IPS DF 6.9 (cell line): Measurements from ENCODE around the gene KSR1.

Experiments
- DNase-seq: peaks from one replicate; pipeline ENCODE4 v3.0.0-alpha.2; 2013; ENCODE audit warnings: low read depth, low spot score
- H3K27ac ChIP-seq: one replicate; pipeline ENCODE4 v1.5.1; 2013; ENCODE audit warnings: low read length, control low read depth
- H3K27me3 ChIP-seq: 2 replicates; pipeline ENCODE4 v1.6.1; 2013; ENCODE audit warnings: mild to moderate bottlenecking, low read length; ENCODE audit not compliant: control insufficient read depth, insufficient read depth
- H3K36me3 ChIP-seq: 2 replicates; pipeline ENCODE4 v1.6.1; 2013; ENCODE audit warnings: low read length; ENCODE audit not compliant: control insufficient read depth, insufficient read depth
- H3K4me1 ChIP-seq: 2 replicates; pipeline ENCODE4 v1.6.1; 2013; ENCODE audit warnings: low read length; ENCODE audit not compliant: control insufficient read depth, insufficient read depth
- H3K4me3 ChIP-seq: 2 replicates; pipeline ENCODE4 v1.5.1; 2013; ENCODE audit warnings: mild to moderate bottlenecking, low read length
- H3K9me3 ChIP-seq: 2 replicates; pipeline ENCODE4 v1.6.1; 2013; ENCODE audit warnings: low read length, inconsistent platforms; ENCODE audit not compliant: control insufficient read depth, insufficient read depth
- WGBS: extraction: QIAGEN DNeasy Blood & Tissue Kit; methylation state at CpG from one replicate; pipeline ENCODE4 v1.1.7; 2013; ENCODE audit warnings: mixed read lengths, missing lambda C conversion rate; ENCODE audit not compliant: insufficient read length, insufficient coverage; 5-methylcytosine and 5-hydroxymethylcytosine counted together

KSR1 gene

GRCh38 chr17:27551701-27552248 lies 95.5 kb downstream of the KSR1 start:
- Histone ChIP-seq H3K27ac (no peak overlapping the region), H3K4me3 (no peak overlapping the region), H3K36me3 (no peaks in the 10 kb centered on the region), H3K4me1 (no peaks in the 10 kb centered on the region), H3K9me3 (no peaks in the 10 kb centered on the region), H3K27me3 (no peaks in the 10 kb centered on the region)
- WGBS, result no CpG with 5 or more reads among the region's 12 CpGs
- no peak for DNase-seq

DNA sequence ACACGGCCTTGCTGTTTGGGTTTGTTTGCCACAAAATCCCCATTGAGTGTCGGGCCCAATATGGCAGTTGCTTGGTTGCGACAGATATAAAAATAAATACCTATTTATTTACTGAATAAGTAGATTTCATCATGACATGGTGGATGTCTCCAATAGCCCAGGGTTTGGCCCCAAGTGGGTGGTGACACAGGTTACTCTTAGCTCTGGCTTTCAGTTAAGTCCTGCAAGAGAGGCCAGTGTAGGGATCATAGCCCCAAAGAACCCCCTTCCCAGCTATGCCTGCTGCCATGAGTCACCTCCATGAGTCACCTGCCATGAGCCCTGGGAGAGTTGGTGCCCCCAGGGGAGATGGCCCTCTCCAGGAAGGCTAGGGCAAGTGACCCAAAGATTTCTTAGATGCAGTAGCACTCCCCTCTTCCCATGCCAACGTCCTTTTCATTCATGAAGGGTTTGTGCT lies 96.1 kb downstream of the KSR1 start:
- no CpG with 5 or more reads among the region's 4 CpGs for WGBS
- Histone ChIP-seq H3K27ac (no peak overlapping the region), H3K4me3 (no peak overlapping the region), H3K4me1 (no peaks in the 10 kb centered on the region), H3K9me3 (no peaks in the 10 kb centered on the region), H3K27me3 (no peaks in the 10 kb centered on the region), H3K36me3 (no peaks in the 10 kb centered on the region)
- no peak for DNase-seq

DNA sequence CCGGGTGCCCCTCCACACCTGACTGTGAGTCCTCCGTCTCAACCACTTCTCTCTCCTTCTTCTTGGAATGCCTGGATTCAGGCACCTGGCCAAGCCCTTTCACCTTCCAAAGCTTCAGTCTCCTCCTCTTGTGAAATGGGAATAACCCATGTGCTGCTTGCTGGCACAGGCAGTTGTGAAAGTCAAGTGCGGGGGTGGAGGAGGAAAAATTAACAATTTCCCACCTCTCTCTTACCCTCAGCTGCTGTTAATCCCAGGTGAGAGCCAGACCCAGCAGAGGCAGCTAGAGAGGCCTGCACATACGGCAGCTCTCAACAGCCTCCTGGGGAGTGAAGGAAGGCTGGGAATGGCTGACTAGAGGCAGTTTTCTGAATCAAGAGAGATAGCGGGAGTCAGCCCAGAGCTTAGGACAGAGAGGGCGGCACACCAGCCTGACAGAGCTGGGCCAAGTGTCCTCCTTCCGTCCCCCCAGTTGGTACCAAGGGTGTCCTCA lies 96.8 kb downstream of the KSR1 start:
- Histone ChIP-seq H3K4me1 (no peaks in the 10 kb centered on the region), H3K4me3 (no peak overlapping the region), H3K36me3 (no peaks in the 10 kb centered on the region), H3K9me3 (no peaks in the 10 kb centered on the region), H3K27me3 (no peaks in the 10 kb centered on the region), H3K27ac (no peak overlapping the region)
- WGBS, result no CpG with 5 or more reads among the region's 7 CpGs
- DNase-seq, result no peak

- no peaks in the 10 kb centered on the region for H3K4me1 ChIP-seq
- no CpG with 5 or more reads among the region's 11 CpGs for WGBS
- no peak for DNase-seq
- H3K36me3 ChIP-seq, result no peaks in the 10 kb centered on the region
- H3K9me3 ChIP-seq, result no peaks in the 10 kb centered on the region
- no peaks in the 10 kb centered on the region for H3K27me3 ChIP-seq
- H3K27ac ChIP-seq, result no peak overlapping the region
- no peak overlapping the region for H3K4me3 ChIP-seq
Measured at GRCh38 chr17:27554152-27554551, 97.9 kb downstream of the KSR1 start.

DNA sequence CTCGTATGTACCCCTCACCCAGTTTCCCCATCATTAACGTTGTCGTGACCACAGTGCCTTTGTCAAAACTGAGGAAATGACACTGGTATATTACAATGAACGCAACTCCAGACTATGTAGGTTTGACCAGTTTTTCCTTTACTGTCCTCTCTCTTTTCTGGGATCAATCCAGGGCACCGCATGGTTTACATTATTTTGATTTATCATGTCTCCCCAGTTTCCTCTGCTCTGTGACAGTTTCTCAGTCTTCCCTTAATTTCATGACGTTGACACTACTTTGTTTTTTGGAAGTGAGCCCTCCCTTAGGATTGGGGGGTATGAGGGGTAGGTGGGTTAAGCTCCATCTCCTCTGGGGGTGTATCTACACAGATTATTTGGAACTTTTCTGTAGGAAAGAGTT lies 98.7 kb downstream of the KSR1 start:
- Histone ChIP-seq H3K27ac (no peak overlapping the region), H3K4me3 (no peak overlapping the region), H3K27me3 (no peaks in the 10 kb centered on the region), H3K36me3 (no peaks in the 10 kb centered on the region), H3K4me1 (no peaks in the 10 kb centered on the region), H3K9me3 (no peaks in the 10 kb centered on the region)
- no peak for DNase-seq
- no CpG with 5 or more reads among the region's 6 CpGs for WGBS

DNA sequence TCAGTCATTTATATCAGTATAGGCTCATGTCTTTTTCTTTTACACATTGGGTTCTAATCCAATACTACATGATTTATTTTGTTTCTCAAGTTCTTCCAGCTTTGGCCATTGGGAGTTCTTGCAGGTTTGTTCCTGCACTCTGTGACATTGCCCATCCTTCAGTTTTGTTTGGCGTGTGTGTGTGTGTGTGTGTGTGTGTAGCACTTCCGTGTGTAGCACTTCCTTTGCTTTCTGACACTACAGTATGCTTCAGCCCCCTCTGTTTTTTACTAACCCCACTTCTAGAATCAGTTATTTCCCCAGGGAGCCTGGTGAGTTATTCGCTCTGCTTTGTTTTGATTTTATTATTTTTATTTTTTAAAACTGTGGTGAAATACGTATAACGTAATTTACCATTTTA lies 99.1 kb downstream of the KSR1 start:
- no peak overlapping the region for H3K27ac ChIP-seq
- H3K4me3 ChIP-seq, result no peak overlapping the region
- no peaks in the 10 kb centered on the region for H3K27me3 ChIP-seq
- no peaks in the 10 kb centered on the region for H3K36me3 ChIP-seq
- peaks cover 2% of the 10 kb centered on the region; the same call in 1 of the 2 replicates for H3K4me1 ChIP-seq
- no peak for DNase-seq
- no CpG with 5 or more reads among the region's 5 CpGs for WGBS
- no peaks in the 10 kb centered on the region for H3K9me3 ChIP-seq

DNA sequence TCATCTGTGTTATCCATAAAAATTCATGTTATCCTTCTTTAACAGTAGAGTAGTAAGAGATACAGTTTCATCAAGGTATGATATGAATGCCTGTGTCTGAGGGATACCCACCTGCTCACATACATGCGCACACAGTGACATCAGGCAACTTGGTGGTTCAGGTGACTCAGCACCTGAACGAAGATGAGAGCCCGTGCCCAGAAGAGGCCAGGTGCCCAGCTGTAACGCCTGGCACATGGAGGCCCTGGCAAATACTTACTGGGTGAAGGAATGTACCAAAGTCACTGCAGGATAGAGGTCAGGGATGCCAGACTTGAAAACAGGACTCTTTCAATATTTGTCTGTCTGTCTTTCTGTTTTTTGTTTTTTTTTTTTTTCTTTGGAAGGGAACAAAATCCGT lies 102.1 kb downstream of the KSR1 start:
- no CpG with 5 or more reads among the region's 5 CpGs for WGBS
- DNase-seq, result no peak
- Histone ChIP-seq H3K36me3 (no peaks in the 10 kb centered on the region), H3K9me3 (no peaks in the 10 kb centered on the region), H3K4me1 (peaks cover 6% of the 10 kb centered on the region), H3K4me3 (no peak overlapping the region), H3K27ac (no peak overlapping the region), H3K27me3 (no peaks in the 10 kb centered on the region)

GRCh38 chr17:27558842-27559505 lies 102.7 kb downstream of the KSR1 start:
- DNase-seq, result no peak
- H3K4me1 ChIP-seq, result peaks cover 6% of the 10 kb centered on the region
- H3K27ac ChIP-seq, result no peak overlapping the region
- H3K4me3 ChIP-seq, result no peak overlapping the region
- no CpG with 5 or more reads among the region's 12 CpGs for WGBS
- no peaks in the 10 kb centered on the region for H3K9me3 ChIP-seq
- H3K27me3 ChIP-seq, result no peaks in the 10 kb centered on the region
- no peaks in the 10 kb centered on the region for H3K36me3 ChIP-seq

DNA sequence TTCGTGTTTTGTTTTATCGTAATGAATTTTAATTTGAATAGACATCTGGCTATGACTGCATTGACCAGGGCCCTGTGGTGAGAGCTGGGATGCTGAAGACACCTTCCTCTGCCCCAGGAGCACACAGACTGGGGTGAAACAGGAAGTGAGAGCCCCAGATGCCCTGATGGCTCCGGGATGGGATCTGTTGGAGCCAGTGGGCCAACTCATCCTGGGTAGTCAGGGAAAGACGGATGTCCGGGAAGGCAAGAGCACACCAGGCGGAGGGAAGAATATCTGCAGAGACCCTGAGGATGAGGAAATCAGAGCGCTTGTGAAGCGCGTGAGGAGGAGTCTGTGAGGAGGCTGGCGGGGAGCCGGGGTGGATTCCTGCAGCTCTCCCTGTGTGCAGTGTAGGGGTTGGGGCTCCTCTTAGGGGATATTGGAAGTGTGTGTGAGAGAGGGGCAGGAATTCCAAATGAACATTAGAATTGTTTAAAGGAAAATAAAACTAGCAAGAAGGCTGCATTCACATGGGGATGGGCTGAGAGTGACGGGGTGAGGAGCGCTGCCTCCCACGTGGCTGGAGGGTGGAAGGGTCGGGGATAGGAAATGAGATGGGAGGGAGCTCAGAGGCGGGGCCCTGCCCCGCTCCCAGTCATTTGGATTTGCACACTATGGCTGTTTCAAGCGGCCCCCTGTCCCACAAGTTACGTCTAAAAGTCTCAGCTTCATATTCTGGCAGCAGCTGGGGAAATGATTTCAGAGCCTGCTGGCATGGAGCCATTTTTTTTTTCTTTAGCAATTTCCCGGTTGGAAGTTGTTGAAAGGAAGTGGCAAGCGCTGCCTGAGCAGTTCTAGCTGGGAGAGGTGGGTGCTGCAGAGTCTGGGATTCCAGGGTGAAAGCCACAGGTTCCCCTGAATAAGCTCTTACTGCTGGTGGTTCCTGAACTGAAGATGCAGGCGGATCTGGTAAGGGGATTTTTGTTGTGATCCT lies 103.5 kb downstream of the KSR1 start:
- peaks cover 6% of the 10 kb centered on the region for H3K4me1 ChIP-seq
- H3K27me3 ChIP-seq, result no peaks in the 10 kb centered on the region
- H3K27ac ChIP-seq, result no peak overlapping the region
- no peak for DNase-seq
- no CpG with 5 or more reads among the region's 22 CpGs for WGBS
- no peak overlapping the region for H3K4me3 ChIP-seq
- no peaks in the 10 kb centered on the region for H3K36me3 ChIP-seq
- H3K9me3 ChIP-seq, result no peaks in the 10 kb centered on the region

- Histone ChIP-seq H3K27ac (no peak overlapping the region), H3K9me3 (no peaks in the 10 kb centered on the region), H3K4me1 (peaks cover 6% of the 10 kb centered on the region), H3K4me3 (no peak overlapping the region), H3K27me3 (no peaks in the 10 kb centered on the region), H3K36me3 (no peaks in the 10 kb centered on the region)
- no peak for DNase-seq
- no CpG with 5 or more reads among the region's 4 CpGs for WGBS
Measured at GRCh38 chr17:27560668-27561067, 104.4 kb downstream of the KSR1 start.
